GM18867 (cell line): ENCODE data around the gene KRT6B.
"Not testable (repeated sequence)": the region's sequence is repeated elsewhere in the genome, so short reads cannot be mapped to it uniquely, and the experiment has no call there.

Source experiments
- ATAC-seq: cut with Tn5 transposase; IDR thresholded peaks from one replicate; pipeline ENCODE4 v1.9.1; 2021; ENCODE audit warnings: mild to moderate bottlenecking, moderate library complexity; ENCODE audit not compliant: unreplicated experiment

KRT6B gene

GRCh38 chr12:52415870-52416750 lies 35.8 kb downstream of the KRT6B start:
- no peak for ATAC-seq

GRCh38 chr12:52414936-52415335 lies 37.0 kb downstream of the KRT6B start:
- ATAC-seq = no peak

GRCh38 chr12:52413782-52414345 lies 38.1 kb downstream of the KRT6B start:
- ATAC-seq = no peak

GRCh38 chr12:52413202-52413601 lies 38.7 kb downstream of the KRT6B start:
- ATAC-seq = no peak

- no peak for ATAC-seq
Observed at GRCh38 chr12:52411815-52412214, 40.1 kb downstream of the KRT6B start.

GRCh38 chr12:52410589-52411248 lies 41.2 kb downstream of the KRT6B start:
- ATAC-seq = not testable (repeated sequence)

GRCh38 chr12:52407918-52408317 lies 44.0 kb downstream of the KRT6B start:
- ATAC-seq = no peak

- ATAC-seq = no peak
Observed at GRCh38 chr12:52405922-52406385, 46.0 kb downstream of the KRT6B start, which contains the start of gene KRT82. KRT82 (minus strand) TSS chr12:52406335; CDS start chr12:52406277, 58 bp downstream.

GRCh38 chr12:52404951-52405350 lies 47.0 kb downstream of the KRT6B start:
- no peak for ATAC-seq

- no peak for ATAC-seq
Observed at GRCh38 chr12:52403561-52403960, 48.4 kb downstream of the KRT6B start.

GRCh38 chr12:52402873-52403540 lies 48.9 kb downstream of the KRT6B start:
- ATAC-seq = no peak

GRCh38 chr12:52402377-52402776 lies 49.6 kb downstream of the KRT6B start:
- ATAC-seq = no peak

- no peak for ATAC-seq
Observed at GRCh38 chr12:52401926-52402325, 50.0 kb downstream of the KRT6B start.

- no peak for ATAC-seq
Observed at GRCh38 chr12:52401526-52401925, 50.4 kb downstream of the KRT6B start.

- no peak for ATAC-seq
Observed at GRCh38 chr12:52400906-52401305, 51.0 kb downstream of the KRT6B start.

GRCh38 chr12:52399756-52400155 lies 52.2 kb downstream of the KRT6B start:
- no peak for ATAC-seq

GRCh38 chr12:52398176-52398575 lies 53.8 kb downstream of the KRT6B start:
- ATAC-seq = no peak

- ATAC-seq = no peak
Observed at GRCh38 chr12:52396656-52397055, 55.3 kb downstream of the KRT6B start.
